Myocyte (in vitro differentiated cells): Measurements from ENCODE around the gene KIF4B. TPM values are rescaled to one million over a fixed set of nuclear protein-coding genes. Genes with fewer than 3 reads are reported as not detected.

ENCODE experiments used
- DNase-seq: peaks from one replicate; pipeline ENCODE4 v3.0.0-alpha.2; 2012; ENCODE audit warnings: low read depth
- total RNA-seq: library from RNA; depleted of rRNA; stranded (reverse); fragments of >200 nt; gene quantifications from 2 replicates; pipeline ENCODE4 v1.2.3, GENCODE V29; 2014

KIF4B gene
- total RNA-seq, 1 donor from 2014 or later = not detected

- no peak for DNase-seq
Measured at GRCh38 chr5:155050384-155051019, 36.9 kb downstream of the KIF4B start.

GRCh38 chr5:155052532-155052931 is 39.0 kb downstream of the KIF4B start:
- no peak for DNase-seq

GRCh38 chr5:155053501-155053900 is 39.9 kb downstream of the KIF4B start:
- DNase-seq = no peak

GRCh38 chr5:155056644-155057269 is 43.2 kb downstream of the KIF4B start:
- no peak for DNase-seq

GRCh38 chr5:155057626-155058025 is 44.1 kb downstream of the KIF4B start:
- DNase-seq = no peak

- no peak for DNase-seq
Measured at GRCh38 chr5:155064580-155064979, 51.0 kb downstream of the KIF4B start.

GRCh38 chr5:155066886-155067595 is 53.5 kb downstream of the KIF4B start:
- no peak for DNase-seq

Other genes starting within 250 kb of the KIF4B start
- gene FAXDC2, start 163.2 kb upstream of the KIF4B start, total RNA-seq = 11.6 and 17.8 TPM in 2 replicates
- 49.1 and 60.3 TPM in 2 replicates for gene CNOT8, start 155.1 kb upstream of the KIF4B start, total RNA-seq
- 19.8 and 22.0 TPM in 2 replicates for gene GEMIN5, start 75.5 kb upstream of the KIF4B start, total RNA-seq
- 9.3 and 11.4 TPM in 2 replicates for gene MRPL22, start 72.7 kb upstream of the KIF4B start, total RNA-seq